Right lobe of liver (tissue), 4 donors: ENCODE results near the gene SULT1B1.

Experiments used
- POLR2A ChIP-seq: fragments of 450-650 bp; IDR thresholded peaks from one replicate; pipeline ENCODE4 v1.6.1; 2017; ENCODE audit warnings: antibody characterized with exemption, mild to moderate bottlenecking
- TF ChIP-seq, protein P1 (sequence below), 4 donors: fragments of 200-600 bp in 3 of 4; fragments of 450-650 bp in 1 of 4; IDR thresholded peaks; one replicate each; pipeline versions ENCODE4 v1.5.1 to v1.8.0; 2016 to 2022; ENCODE audit warnings: antibody characterized with exemption in 4 of 4, mild to moderate bottlenecking in 2 of 4
- donor health status: DM: no; HTN: no; CAD: no.
- donor health status: DM: no; HTN: no; CAD: no.
- donor health status: DM: no; HTN: yes; CAD: no.

DNA sequence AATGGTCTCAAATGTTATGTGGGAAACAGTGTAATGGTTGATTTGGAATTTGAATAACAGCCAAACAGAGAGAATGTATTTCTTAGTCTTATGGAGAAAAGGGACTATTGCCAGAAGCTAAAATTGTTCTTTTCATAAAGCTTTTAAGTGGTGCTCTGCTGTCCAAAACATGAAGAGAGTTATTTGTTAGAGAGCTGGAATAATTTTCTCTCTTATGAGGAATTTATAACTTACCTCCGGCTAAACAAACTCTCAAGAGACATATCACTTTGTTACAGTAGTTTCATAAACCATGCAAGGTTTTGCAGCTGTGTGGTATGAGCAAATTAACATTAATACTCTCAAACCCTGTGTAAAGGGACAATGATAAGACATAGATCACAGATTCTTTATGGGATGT, 28.6 kb downstream of the SULT1B1 start:
- TF ChIP-seq, protein P1, sequence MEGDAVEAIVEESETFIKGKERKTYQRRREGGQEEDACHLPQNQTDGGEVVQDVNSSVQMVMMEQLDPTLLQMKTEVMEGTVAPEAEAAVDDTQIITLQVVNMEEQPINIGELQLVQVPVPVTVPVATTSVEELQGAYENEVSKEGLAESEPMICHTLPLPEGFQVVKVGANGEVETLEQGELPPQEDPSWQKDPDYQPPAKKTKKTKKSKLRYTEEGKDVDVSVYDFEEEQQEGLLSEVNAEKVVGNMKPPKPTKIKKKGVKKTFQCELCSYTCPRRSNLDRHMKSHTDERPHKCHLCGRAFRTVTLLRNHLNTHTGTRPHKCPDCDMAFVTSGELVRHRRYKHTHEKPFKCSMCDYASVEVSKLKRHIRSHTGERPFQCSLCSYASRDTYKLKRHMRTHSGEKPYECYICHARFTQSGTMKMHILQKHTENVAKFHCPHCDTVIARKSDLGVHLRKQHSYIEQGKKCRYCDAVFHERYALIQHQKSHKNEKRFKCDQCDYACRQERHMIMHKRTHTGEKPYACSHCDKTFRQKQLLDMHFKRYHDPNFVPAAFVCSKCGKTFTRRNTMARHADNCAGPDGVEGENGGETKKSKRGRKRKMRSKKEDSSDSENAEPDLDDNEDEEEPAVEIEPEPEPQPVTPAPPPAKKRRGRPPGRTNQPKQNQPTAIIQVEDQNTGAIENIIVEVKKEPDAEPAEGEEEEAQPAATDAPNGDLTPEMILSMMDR (IDR thresholded peaks at IDR 0.05): no peak
- no peak for TF ChIP-seq POLR2A
